Activated naive CD4-positive, alpha-beta T cell treated with anti-CD3 and anti-CD28 coated beads, Interleukin-2, amount 50 U/mL, for 24 hours (primary cell): ENCODE results near the gene MRPS5.
A peak's percentile ranks its signal among the peaks of the same experiment; 100 is the strongest.

ENCODE experiments used
- H3K27ac Mint-ChIP-seq: one replicate; pipeline ENCODE4 v1.8.0; 2021; ENCODE audit warnings: mild to moderate bottlenecking, mixed read lengths
- H3K27me3 Mint-ChIP-seq: one replicate; pipeline ENCODE4 v1.8.0; 2021; ENCODE audit warnings: mixed read lengths
- H3K36me3 Mint-ChIP-seq: one replicate; pipeline ENCODE4 v1.8.0; 2021; ENCODE audit warnings: mixed read lengths
- H3K4me1 Mint-ChIP-seq: one replicate; pipeline ENCODE4 v1.8.0; 2021; ENCODE audit warnings: mixed read lengths
- H3K4me3 Mint-ChIP-seq: one replicate; pipeline ENCODE4 v1.8.0; 2021; ENCODE audit warnings: mild to moderate bottlenecking, mixed read lengths
- H3K9me3 Mint-ChIP-seq: one replicate; pipeline ENCODE4 v1.8.0; 2021; ENCODE audit warnings: mixed read lengths

MRPS5 gene

GRCh38 chr2:95121407-95122196 lies at the start of gene MRPS5:
Gene MRPS5, minus strand, starts transcription at chr2:95121808. Its CDS starts 17 bp downstream, at chr2:95121791.
- Mint-ChIP-seq H3K36me3 (peaks cover 7% of the 10 kb centered on the region), H3K27ac (peak within 1 kb of the TSS; percentile 98), H3K27me3 (no peaks in the 10 kb centered on the region), H3K9me3 (no peaks in the 10 kb centered on the region), H3K4me3 (peak within 1 kb of the TSS; percentile 96), H3K4me1 (peaks cover 49% of the 10 kb centered on the region)

GRCh38 chr2:95166065-95166763 lies 44.6 kb upstream of the MRPS5 start:
- peaks cover 47% of the 10 kb centered on the region for H3K4me1 Mint-ChIP-seq
- H3K4me3 Mint-ChIP-seq = peak overlapping the region; percentile 100
- H3K36me3 Mint-ChIP-seq = peaks cover 11% of the 10 kb centered on the region
- H3K27ac Mint-ChIP-seq = peak overlapping the region; percentile 68
- H3K9me3 Mint-ChIP-seq = peaks cover 5% of the 10 kb centered on the region
- no peaks in the 10 kb centered on the region for H3K27me3 Mint-ChIP-seq

GRCh38 chr2:95165371-95166064 lies 43.9 kb upstream of the MRPS5 start, which contains the start of gene ZNF2:
Gene ZNF2, plus strand, starts transcription at chr2:95165809. Its CDS starts 10,418 bp downstream, at chr2:95176227.
- peaks cover 5% of the 10 kb centered on the region for H3K9me3 Mint-ChIP-seq
- H3K36me3 Mint-ChIP-seq = peaks cover 11% of the 10 kb centered on the region
- H3K27ac Mint-ChIP-seq = peak within 1 kb of the TSS; percentile 98
- no peaks in the 10 kb centered on the region for H3K27me3 Mint-ChIP-seq
- peaks cover 47% of the 10 kb centered on the region for H3K4me1 Mint-ChIP-seq
- peak within 1 kb of the TSS; percentile 100 for H3K4me3 Mint-ChIP-seq

- peaks cover 50% of the 10 kb centered on the region for H3K4me1 Mint-ChIP-seq
- no peaks in the 10 kb centered on the region for H3K27me3 Mint-ChIP-seq
- peak overlapping the region; percentile 98 for H3K27ac Mint-ChIP-seq
- peaks cover 5% of the 10 kb centered on the region for H3K9me3 Mint-ChIP-seq
- H3K4me3 Mint-ChIP-seq = peak overlapping the region; percentile 100
- peaks cover 11% of the 10 kb centered on the region for H3K36me3 Mint-ChIP-seq
Observed at GRCh38 chr2:95165030-95165370, 43.4 kb upstream of the MRPS5 start.

- peaks cover 21% of the 10 kb centered on the region for H3K36me3 Mint-ChIP-seq
- H3K27ac Mint-ChIP-seq = peak within 1 kb of the TSS; percentile 92
- H3K27me3 Mint-ChIP-seq = no peaks in the 10 kb centered on the region
- H3K4me3 Mint-ChIP-seq = peak within 1 kb of the TSS; percentile 91
- peaks cover 18% of the 10 kb centered on the region for H3K4me1 Mint-ChIP-seq
- H3K9me3 Mint-ChIP-seq = peaks cover 8% of the 10 kb centered on the region
Observed at GRCh38 chr2:95159690-95160449, 38.3 kb upstream of the MRPS5 start, which contains the start of gene ZNF514. Gene ZNF514, minus strand, starts transcription at chr2:95159848. Its CDS starts 6,595 bp downstream, at chr2:95153253.

GRCh38 chr2:95158891-95159619 lies 37.4 kb upstream of the MRPS5 start:
- H3K27me3 Mint-ChIP-seq = no peaks in the 10 kb centered on the region
- H3K27ac Mint-ChIP-seq = peak overlapping the region; percentile 12
- H3K9me3 Mint-ChIP-seq = peaks cover 14% of the 10 kb centered on the region
- peak overlapping the region; percentile 79 for H3K4me3 Mint-ChIP-seq
- peaks cover 9% of the 10 kb centered on the region for H3K4me1 Mint-ChIP-seq
- peaks cover 27% of the 10 kb centered on the region for H3K36me3 Mint-ChIP-seq

GRCh38 chr2:95158441-95158840 lies 36.8 kb upstream of the MRPS5 start:
- peaks cover 14% of the 10 kb centered on the region for H3K9me3 Mint-ChIP-seq
- H3K27me3 Mint-ChIP-seq = no peaks in the 10 kb centered on the region
- H3K36me3 Mint-ChIP-seq = peaks cover 30% of the 10 kb centered on the region
- peak overlapping the region; percentile 79 for H3K4me3 Mint-ChIP-seq
- no peak overlapping the region for H3K27ac Mint-ChIP-seq
- H3K4me1 Mint-ChIP-seq = peaks cover 6% of the 10 kb centered on the region

GRCh38 chr2:95149397-95149984 lies 27.9 kb upstream of the MRPS5 start:
- H3K27ac Mint-ChIP-seq = no peak overlapping the region
- H3K4me1 Mint-ChIP-seq = no peaks in the 10 kb centered on the region
- peaks cover 68% of the 10 kb centered on the region for H3K36me3 Mint-ChIP-seq
- H3K4me3 Mint-ChIP-seq = no peak overlapping the region
- peaks cover 44% of the 10 kb centered on the region for H3K9me3 Mint-ChIP-seq
- no peaks in the 10 kb centered on the region for H3K27me3 Mint-ChIP-seq

GRCh38 chr2:95143838-95144237 lies 22.2 kb upstream of the MRPS5 start:
- Mint-ChIP-seq H3K27ac (no peak overlapping the region), H3K4me3 (no peak overlapping the region), H3K27me3 (no peaks in the 10 kb centered on the region), H3K36me3 (peaks cover 45% of the 10 kb centered on the region), H3K9me3 (peaks cover 25% of the 10 kb centered on the region), H3K4me1 (no peaks in the 10 kb centered on the region)

GRCh38 chr2:95138702-95139101 lies 17.1 kb upstream of the MRPS5 start:
- H3K4me1 Mint-ChIP-seq = no peaks in the 10 kb centered on the region
- H3K9me3 Mint-ChIP-seq = peaks cover 24% of the 10 kb centered on the region
- no peak overlapping the region for H3K27ac Mint-ChIP-seq
- no peak overlapping the region for H3K4me3 Mint-ChIP-seq
- no peaks in the 10 kb centered on the region for H3K27me3 Mint-ChIP-seq
- peaks cover 34% of the 10 kb centered on the region for H3K36me3 Mint-ChIP-seq

- Mint-ChIP-seq H3K4me3 (peak overlapping the region; percentile 96), H3K4me1 (peaks cover 47% of the 10 kb centered on the region), H3K36me3 (peaks cover 6% of the 10 kb centered on the region), H3K27ac (peak overlapping the region; percentile 60), H3K9me3 (no peaks in the 10 kb centered on the region), H3K27me3 (no peaks in the 10 kb centered on the region)
Observed at GRCh38 chr2:95122197-95122551, 566 bp upstream of the MRPS5 start.

GRCh38 chr2:95121093-95121406 lies 558 bp downstream of the MRPS5 start:
- H3K4me1 Mint-ChIP-seq = peaks cover 49% of the 10 kb centered on the region
- H3K4me3 Mint-ChIP-seq = peak overlapping the region; percentile 96
- no peaks in the 10 kb centered on the region for H3K27me3 Mint-ChIP-seq
- no peaks in the 10 kb centered on the region for H3K9me3 Mint-ChIP-seq
- H3K36me3 Mint-ChIP-seq = peaks cover 7% of the 10 kb centered on the region
- H3K27ac Mint-ChIP-seq = peak overlapping the region; percentile 98

- Mint-ChIP-seq H3K27me3 (no peaks in the 10 kb centered on the region), H3K4me3 (no peak overlapping the region), H3K36me3 (peaks cover 10% of the 10 kb centered on the region), H3K4me1 (peaks cover 46% of the 10 kb centered on the region), H3K9me3 (no peaks in the 10 kb centered on the region), H3K27ac (no peak overlapping the region)
Observed at GRCh38 chr2:95115418-95115817, 6.2 kb downstream of the MRPS5 start.

- no peaks in the 10 kb centered on the region for H3K27me3 Mint-ChIP-seq
- H3K4me1 Mint-ChIP-seq = peaks cover 31% of the 10 kb centered on the region
- H3K9me3 Mint-ChIP-seq = no peaks in the 10 kb centered on the region
- peaks cover 16% of the 10 kb centered on the region for H3K36me3 Mint-ChIP-seq
- no peak overlapping the region for H3K27ac Mint-ChIP-seq
- H3K4me3 Mint-ChIP-seq = no peak overlapping the region
Observed at GRCh38 chr2:95113464-95113863, 8.1 kb downstream of the MRPS5 start.
